Measurements from ENCODE around the gene PRKAR1B. TPM values are rescaled to one million over a fixed set of nuclear protein-coding genes. Genes with fewer than 3 reads are reported as not detected.

Gene PRKAR1B
- total RNA-seq, 2 experiments from 2014 or later: 22.5 to 41.6 TPM

GRCh38 chr7:759569-759968 is 32.5 kb upstream of the PRKAR1B start:
- Histone ChIP-seq H4K20me1 (ENCODE audit: insufficient read depth, low read length) (no peaks in the 10 kb centered on the region), H3K4me2 (ENCODE audit: low read length) (no peak overlapping the region), H3K4me3 (ENCODE audit: low read depth, low read length, poor library complexity, severe bottlenecking) (no peak overlapping the region), H3K9me2 (ENCODE audit: insufficient read depth, low read length) (no peaks in the 10 kb centered on the region), H3K79me2 (ENCODE audit: insufficient read depth, low read depth, low read length) (no peaks in the 10 kb centered on the region), H3K4me1 (ENCODE audit: insufficient read depth, low read length, poor library complexity, severe bottlenecking) (no peaks in the 10 kb centered on the region), H3K36me3 (ENCODE audit: insufficient read depth, low read length) (peaks cover 89% of the 10 kb centered on the region), H3K27ac (ENCODE audit: low read depth, low read length, poor library complexity, severe bottlenecking) (no peak overlapping the region), H2AFZ (ENCODE audit: low read length) (no peak overlapping the region), H3K9me3 (ENCODE audit: low read length) (no peaks in the 10 kb centered on the region)
- BruUV-seq (replicated peaks): TSS peak; percentile 38
- intact Hi-C loops (cut with micrococcal nuclease; ENCODE audit: unreplicated experiment): no loop called here
- no peak for DNase-seq (ENCODE audit: low spot score)
- POLR2A ChIA-PET: no interaction called here
- CTCF ChIA-PET (ENCODE audit: unreplicated experiment): no interaction called here
- TF ChIP-seq CTCF (conservative IDR thresholded peaks at IDR 0.05; ENCODE audit: low read length): no peak
- no peak for TF ChIP-seq EZH2phosphoT487 (IDR thresholded peaks at IDR 0.05; ENCODE audit: borderline replicate concordance, low read depth, low read length)

- Histone ChIP-seq H3K79me2 (ENCODE audit: insufficient read depth, low read depth, low read length) (no peaks in the 10 kb centered on the region), H4K20me1 (ENCODE audit: insufficient read depth, low read length) (no peaks in the 10 kb centered on the region), H3K9me3 (ENCODE audit: low read length) (no peaks in the 10 kb centered on the region), H3K27ac (ENCODE audit: low read depth, low read length, poor library complexity, severe bottlenecking) (no peak overlapping the region), H3K4me1 (ENCODE audit: insufficient read depth, low read length, poor library complexity, severe bottlenecking) (no peaks in the 10 kb centered on the region), H2AFZ (ENCODE audit: low read length) (no peak overlapping the region), H3K4me3 (ENCODE audit: low read depth, low read length, poor library complexity, severe bottlenecking) (no peak overlapping the region), H3K36me3 (ENCODE audit: insufficient read depth, low read length) (peaks cover 79% of the 10 kb centered on the region), H3K4me2 (ENCODE audit: low read length) (no peak overlapping the region), H3K9me2 (ENCODE audit: insufficient read depth, low read length) (no peaks in the 10 kb centered on the region)
- ChIA-PET CTCF (ENCODE audit: unreplicated experiment) (no interaction called here), POLR2A (no interaction called here)
- no TSS peak for BruUV-seq (replicated peaks)
- TF ChIP-seq EZH2phosphoT487 (IDR thresholded peaks at IDR 0.05; ENCODE audit: borderline replicate concordance, low read depth, low read length): no peak
- DNase-seq (ENCODE audit: low spot score): no peak
- intact Hi-C loops (cut with micrococcal nuclease; ENCODE audit: unreplicated experiment): no loop called here
Measured at GRCh38 chr7:757741-758163, 30.7 kb upstream of the PRKAR1B start.

GRCh38 chr7:756928-757560 is 30.0 kb upstream of the PRKAR1B start:
- DNase-seq (ENCODE audit: low spot score): no peak
- H3K4me1 ChIP-seq (ENCODE audit: insufficient read depth, low read length, poor library complexity, severe bottlenecking): no peaks in the 10 kb centered on the region
- no peak overlapping the region for H3K4me3 ChIP-seq (ENCODE audit: low read depth, low read length, poor library complexity, severe bottlenecking)
- no peak overlapping the region for H3K4me2 ChIP-seq (ENCODE audit: low read length)
- no peaks in the 10 kb centered on the region for H3K9me2 ChIP-seq (ENCODE audit: insufficient read depth, low read length)
- H3K27ac ChIP-seq (ENCODE audit: low read depth, low read length, poor library complexity, severe bottlenecking): no peak overlapping the region
- CTCF ChIA-PET (ENCODE audit: unreplicated experiment): no interaction called here
- intact Hi-C loops (cut with micrococcal nuclease; ENCODE audit: unreplicated experiment): no loop called here
- H3K79me2 ChIP-seq (ENCODE audit: insufficient read depth, low read depth, low read length): no peaks in the 10 kb centered on the region
- TF ChIP-seq CTCF (conservative IDR thresholded peaks at IDR 0.05; ENCODE audit: low read length) (no peak), EZH2phosphoT487 (IDR thresholded peaks at IDR 0.05; ENCODE audit: borderline replicate concordance, low read depth, low read length) (no peak)
- H3K9me3 ChIP-seq (ENCODE audit: low read length): no peaks in the 10 kb centered on the region
- no peak overlapping the region for H2AFZ ChIP-seq (ENCODE audit: low read length)
- no peaks in the 10 kb centered on the region for H4K20me1 ChIP-seq (ENCODE audit: insufficient read depth, low read length)
- POLR2A ChIA-PET: no interaction called here
- H3K36me3 ChIP-seq (ENCODE audit: insufficient read depth, low read length): peaks cover 84% of the 10 kb centered on the region
- BruUV-seq (replicated peaks): no TSS peak
